MM.1S (cell line): ENCODE measurements around the gene DVL1.

Source experiments
- DNase-seq: peaks from one replicate; pipeline ENCODE4 v3.0.0-alpha.2; 2015
- H2AFZ ChIP-seq: fragments of 300-600 bp; sonication (generic); 2 replicates; pipeline ENCODE4 v1.6.0; 2016; ENCODE audit warnings: antibody characterized with exemption, low read length
- H3F3A ChIP-seq: fragments of 300-600 bp; sonication (generic); 2 replicates; pipeline ENCODE4 v1.6.1; 2016; ENCODE audit warnings: mild to moderate bottlenecking, antibody characterized with exemption, low read length, moderate library complexity, mixed read lengths; ENCODE audit not compliant: insufficient read depth
- H3K27ac ChIP-seq: fragments of 300-600 bp; sonication (generic); 2 replicates; pipeline ENCODE4 v1.5.1; 2016; ENCODE audit warnings: mild to moderate bottlenecking, low read length
- H3K27me3 ChIP-seq: fragments of 300-600 bp; sonication (generic); replicated peaks from 2 replicates; pipeline ENCODE4 v1.6.0; 2016; ENCODE audit warnings: low read length; ENCODE audit not compliant: insufficient read depth
- H3K36me3 ChIP-seq: fragments of 300-600 bp; sonication (generic); replicated peaks from 2 replicates; pipeline ENCODE4 v1.6.1; 2016; ENCODE audit warnings: mild to moderate bottlenecking, low read length, mixed read lengths; ENCODE audit not compliant: insufficient read depth
- H3K4me1 ChIP-seq: fragments of 300-600 bp; sonication (generic); 2 replicates; pipeline ENCODE4 v1.6.1; 2016; ENCODE audit warnings: low read length, mixed read lengths
- H3K4me2 ChIP-seq: fragments of 300-600 bp; sonication (generic); 2 replicates; pipeline ENCODE4 v1.6.0; 2016; ENCODE audit warnings: low read depth, low read length
- H3K4me3 ChIP-seq: fragments of 300-600 bp; sonication (generic); 2 replicates; pipeline ENCODE4 v1.5.1; 2016; ENCODE audit warnings: low read length, mixed read lengths
- H3K79me2 ChIP-seq: fragments of 300-600 bp; sonication (generic); 2 replicates; pipeline ENCODE4 v1.6.1; 2016; ENCODE audit warnings: mixed run types, low read length, mixed read lengths
- H3K9ac ChIP-seq: fragments of 300-600 bp; sonication (generic); 2 replicates; pipeline ENCODE4 v1.6.1; 2016; ENCODE audit warnings: low read length, mixed read lengths
- H3K9me2 ChIP-seq: fragments of 300-600 bp; sonication (generic); replicated peaks from 2 replicates; pipeline ENCODE4 v1.6.1; 2016; ENCODE audit warnings: mild to moderate bottlenecking, low read length, mixed read lengths; ENCODE audit not compliant: insufficient read depth
- H3K9me3 ChIP-seq: fragments of 300-600 bp; sonication (generic); replicated peaks from 2 replicates; pipeline ENCODE4 v1.6.1; 2016; ENCODE audit warnings: mild to moderate bottlenecking, low read length, mixed read lengths; ENCODE audit not compliant: insufficient read depth
- H4K20me1 ChIP-seq: fragments of 300-600 bp; sonication (generic); 2 replicates; pipeline ENCODE4 v1.6.1; 2016; ENCODE audit warnings: mild to moderate bottlenecking, low read length, moderate library complexity, mixed read lengths; ENCODE audit not compliant: insufficient read depth
- EZH2 ChIP-seq: fragments of 300-600 bp; sonication (generic); optimal IDR thresholded peaks from 2 replicates; pipeline ENCODE3; 2017; ENCODE audit warnings: low read depth, mild to moderate bottlenecking, antibody characterized with exemption, low read length, mixed read lengths
- EZH2phosphoT487 ChIP-seq: fragments of 300-600 bp; sonication (generic); IDR thresholded peaks from 2 replicates; pipeline ENCODE4 v1.6.1; 2018; ENCODE audit warnings: antibody characterized with exemption, low read length
- TF ChIP-seq, protein P1 (sequence below): fragments of 300-600 bp; sonication (generic); IDR thresholded peaks from 2 replicates; pipeline ENCODE4 v1.5.1; 2016; ENCODE audit warnings: antibody characterized with exemption, low read length, mixed read lengths

DVL1 gene

DNA sequence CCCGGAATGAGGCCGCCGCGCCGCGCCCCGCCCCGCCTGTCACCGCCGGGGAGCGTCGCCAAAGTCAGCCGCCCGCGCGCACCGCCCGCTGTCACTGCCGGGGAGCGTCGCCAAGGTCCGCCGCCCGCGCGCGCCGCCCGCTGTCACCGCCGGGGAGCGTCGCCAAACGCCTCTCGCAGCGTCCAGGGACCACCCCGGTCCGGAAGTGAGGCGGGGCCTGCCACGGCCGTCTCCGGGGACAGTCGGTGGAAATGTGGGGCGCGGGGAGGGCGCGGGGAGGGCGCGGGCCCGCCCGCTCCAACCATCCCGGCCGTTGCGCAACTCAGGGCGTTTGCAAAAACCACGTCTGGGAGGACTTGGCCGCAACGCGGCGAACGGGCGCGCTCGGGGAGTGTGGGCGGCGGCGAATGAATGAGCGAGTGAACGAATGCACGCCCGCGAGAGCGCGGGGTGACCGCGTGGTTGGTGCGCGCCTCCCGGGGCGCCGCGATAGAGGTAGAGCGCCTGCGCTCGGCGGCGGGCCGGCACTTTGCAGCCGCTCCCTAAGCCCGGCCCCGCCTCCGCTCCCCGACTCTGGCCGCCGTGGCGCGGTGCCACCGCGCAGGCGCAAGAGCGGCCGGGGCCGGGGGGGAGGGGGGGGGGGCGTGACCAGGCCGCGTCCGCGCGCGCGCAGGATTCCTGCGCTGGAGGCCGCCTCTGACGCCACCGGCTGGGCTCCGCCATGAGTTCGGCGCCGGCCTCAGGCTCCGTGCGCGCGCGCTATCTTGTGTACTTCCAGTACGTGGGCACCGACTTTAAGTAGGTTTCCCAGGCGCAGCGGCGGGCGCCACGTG is 41.1 kb downstream of the DVL1 start, which contains the start of the genes ACAP3 and PUSL1:
ACAP3 (minus strand) TSS at position 8 of the 833 bp plus-strand sequence. CDS start 115 bp downstream, outside the sequence.
PUSL1 (plus strand) TSS at position 675 of the 833 bp plus-strand sequence; CDS start at position 722, 47 bp downstream.
- Histone ChIP-seq H3K4me3 (peak within 1 kb of the TSS; percentile 97), H2AFZ (peak within 1 kb of the TSS; percentile 98), H3K36me3 (no peaks in the 10 kb centered on the region), H3K9me2 (no peaks in the 10 kb centered on the region), H3K79me2 (peaks cover 49% of the 10 kb centered on the region), H3K9me3 (no peaks in the 10 kb centered on the region), H3F3A (peaks cover 3% of the 10 kb centered on the region; the same call in 1 of the 2 replicates), H3K27ac (peak within 1 kb of the TSS; percentile 92), H3K4me1 (peaks cover 10% of the 10 kb centered on the region), H3K9ac (peak within 1 kb of the TSS; percentile 94), H3K27me3 (no peaks in the 10 kb centered on the region), H4K20me1 (no peaks in the 10 kb centered on the region), H3K4me2 (peak within 1 kb of the TSS; percentile 98)
- DNase-seq, result peak; percentile 94
- TF ChIP-seq, protein P1, sequence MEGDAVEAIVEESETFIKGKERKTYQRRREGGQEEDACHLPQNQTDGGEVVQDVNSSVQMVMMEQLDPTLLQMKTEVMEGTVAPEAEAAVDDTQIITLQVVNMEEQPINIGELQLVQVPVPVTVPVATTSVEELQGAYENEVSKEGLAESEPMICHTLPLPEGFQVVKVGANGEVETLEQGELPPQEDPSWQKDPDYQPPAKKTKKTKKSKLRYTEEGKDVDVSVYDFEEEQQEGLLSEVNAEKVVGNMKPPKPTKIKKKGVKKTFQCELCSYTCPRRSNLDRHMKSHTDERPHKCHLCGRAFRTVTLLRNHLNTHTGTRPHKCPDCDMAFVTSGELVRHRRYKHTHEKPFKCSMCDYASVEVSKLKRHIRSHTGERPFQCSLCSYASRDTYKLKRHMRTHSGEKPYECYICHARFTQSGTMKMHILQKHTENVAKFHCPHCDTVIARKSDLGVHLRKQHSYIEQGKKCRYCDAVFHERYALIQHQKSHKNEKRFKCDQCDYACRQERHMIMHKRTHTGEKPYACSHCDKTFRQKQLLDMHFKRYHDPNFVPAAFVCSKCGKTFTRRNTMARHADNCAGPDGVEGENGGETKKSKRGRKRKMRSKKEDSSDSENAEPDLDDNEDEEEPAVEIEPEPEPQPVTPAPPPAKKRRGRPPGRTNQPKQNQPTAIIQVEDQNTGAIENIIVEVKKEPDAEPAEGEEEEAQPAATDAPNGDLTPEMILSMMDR, result no peak
- no peak for TF ChIP-seq EZH2phosphoT487
- no peak for TF ChIP-seq EZH2

DNA sequence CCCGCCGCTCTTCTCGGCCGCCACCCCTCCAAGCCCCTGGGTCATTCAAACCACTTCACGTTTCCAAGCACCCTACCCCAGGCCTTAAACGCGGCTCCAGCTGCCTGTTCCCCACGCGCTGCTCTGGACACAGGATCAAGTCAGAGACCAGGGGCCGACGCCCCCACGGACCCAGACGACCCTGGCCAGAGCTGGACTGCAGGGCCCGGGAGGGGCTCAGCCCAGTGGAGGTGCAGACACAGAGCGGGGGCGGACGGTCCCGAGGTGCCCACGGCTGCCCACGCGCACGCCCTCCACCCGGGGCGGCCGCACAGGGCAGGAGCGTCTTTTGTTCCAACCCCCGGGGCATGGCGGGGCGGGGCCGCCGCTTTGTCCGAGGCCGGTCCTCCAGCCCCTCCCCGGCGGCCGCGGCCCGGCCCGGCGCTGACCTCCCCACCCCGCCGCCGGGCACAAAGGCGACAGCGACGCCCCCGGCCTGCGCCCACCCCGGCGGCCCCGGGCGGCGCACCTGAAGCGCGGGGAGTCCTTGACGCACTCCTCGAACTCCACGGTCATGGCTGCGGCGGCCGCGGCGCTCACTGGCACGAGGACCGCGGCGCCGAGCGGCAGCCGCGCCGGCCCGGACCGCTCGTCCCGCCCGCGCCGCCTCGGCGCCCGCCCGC is 41.8 kb downstream of the DVL1 start:
- TF ChIP-seq, protein P1, result no peak
- TF ChIP-seq EZH2phosphoT487, result no peak
- no peak for TF ChIP-seq EZH2
- H3K4me2 ChIP-seq, result peak overlapping the region; percentile 98
- no peaks in the 10 kb centered on the region for H3K9me3 ChIP-seq
- H3K4me3 ChIP-seq, result peak overlapping the region; percentile 87
- H3K4me1 ChIP-seq, result peaks cover 10% of the 10 kb centered on the region
- H3K27me3 ChIP-seq, result no peaks in the 10 kb centered on the region
- DNase-seq, result peak; percentile 19
- peak overlapping the region; percentile 66; the same call in 1 of the 2 replicates for H3K9ac ChIP-seq
- H4K20me1 ChIP-seq, result no peaks in the 10 kb centered on the region
- H2AFZ ChIP-seq, result peak overlapping the region; percentile 45
- peaks cover 44% of the 10 kb centered on the region for H3K79me2 ChIP-seq
- H3K36me3 ChIP-seq, result no peaks in the 10 kb centered on the region
- H3K27ac ChIP-seq, result no peak overlapping the region
- H3K9me2 ChIP-seq, result no peaks in the 10 kb centered on the region
- peaks cover 3% of the 10 kb centered on the region; the same call in 1 of the 2 replicates for H3F3A ChIP-seq

DNA sequence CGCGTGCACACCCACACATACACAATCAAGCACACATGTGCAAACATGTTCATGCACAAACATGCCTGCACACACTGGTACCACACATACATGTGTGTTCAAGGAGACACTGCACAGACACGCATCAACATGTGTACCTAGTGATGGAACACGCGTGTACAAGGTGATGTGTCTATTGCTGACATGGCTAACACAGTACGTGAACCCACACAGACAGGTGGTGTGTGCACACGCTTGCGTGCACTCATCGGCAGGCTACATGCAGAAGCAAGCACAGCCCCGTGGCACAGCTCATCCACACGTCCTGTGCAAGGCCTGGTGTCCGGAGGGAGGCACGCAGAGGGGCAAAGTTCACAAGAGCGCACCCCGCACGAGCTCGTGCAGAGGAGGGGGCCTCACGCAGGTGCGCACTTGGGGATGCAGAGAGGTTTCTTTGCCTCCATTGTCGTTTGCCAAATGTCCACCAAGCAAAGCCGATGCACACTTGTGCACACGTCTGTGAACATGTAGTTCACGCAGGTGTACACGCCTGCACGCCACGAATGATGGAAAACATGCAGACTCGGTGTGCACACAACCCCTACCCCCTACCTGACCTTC is 42.5 kb downstream of the DVL1 start:
- no peaks in the 10 kb centered on the region for H3K9me3 ChIP-seq
- peaks cover 44% of the 10 kb centered on the region for H3K79me2 ChIP-seq
- no peak overlapping the region for H3K27ac ChIP-seq
- peaks cover 10% of the 10 kb centered on the region for H3K4me1 ChIP-seq
- no peaks in the 10 kb centered on the region for H3K36me3 ChIP-seq
- no peaks in the 10 kb centered on the region for H4K20me1 ChIP-seq
- no peak for DNase-seq
- H3F3A ChIP-seq, result peaks cover 3% of the 10 kb centered on the region; the same call in 1 of the 2 replicates
- TF ChIP-seq EZH2phosphoT487 (no peak), EZH2 (no peak)
- TF ChIP-seq, protein P1, result no peak
- H3K4me3 ChIP-seq, result peak overlapping the region; percentile 87
- H3K9ac ChIP-seq, result peak overlapping the region; percentile 66; the same call in 1 of the 2 replicates
- no peaks in the 10 kb centered on the region for H3K9me2 ChIP-seq
- H2AFZ ChIP-seq, result peak overlapping the region; percentile 45
- no peaks in the 10 kb centered on the region for H3K27me3 ChIP-seq
- peak overlapping the region; percentile 98 for H3K4me2 ChIP-seq
